Neural cell (in vitro differentiated cells): ENCODE measurements around the gene TBC1D10B. TPM values are rescaled to one million over a fixed set of nuclear protein-coding genes. Genes with fewer than 3 reads are reported as not detected.

Source experiments
- H2AFZ ChIP-seq: fragments of 200-600, 300-800 bp; sonication (generic), shearing (Covaris generic); 2 replicates; pipeline ENCODE4 v1.6.0; 2014; ENCODE audit warnings: low read depth, mild to moderate bottlenecking, antibody characterized with exemption, low read length, moderate library complexity
- H3F3A ChIP-seq: fragments of 200-600 bp; shearing (Covaris generic); 2 replicates; pipeline ENCODE4 v1.6.1; 2016; ENCODE audit warnings: mild to moderate bottlenecking, moderate library complexity, mixed read lengths, antibody characterized with exemption, low read length; ENCODE audit not compliant: insufficient read depth, poor library complexity, severe bottlenecking
- H3K27ac ChIP-seq: fragments of 200-600, 300-800 bp; sonication (generic), shearing (Covaris generic); 2 replicates; pipeline ENCODE4 v1.5.1; 2014; ENCODE audit warnings: mild to moderate bottlenecking, low read length, moderate library complexity
- H3K27me3 ChIP-seq: fragments of 300-800, 200-600 bp; sonication (generic), shearing (Covaris generic); 2 replicates; pipeline ENCODE4 v1.6.0; 2014; ENCODE audit warnings: mild to moderate bottlenecking, low read depth, low read length, moderate library complexity; ENCODE audit not compliant: insufficient read depth
- H3K36me3 ChIP-seq: fragments of 300-800, 200-600 bp; sonication (generic), shearing (Covaris generic); 2 replicates; pipeline ENCODE4 v1.5.1; 2014; ENCODE audit warnings: mild to moderate bottlenecking, antibody characterized with exemption, low read length, moderate library complexity; ENCODE audit not compliant: insufficient read depth
- H3K4me2 ChIP-seq: fragments of 300-800, 200-600 bp; sonication (generic), shearing (Covaris generic); 2 replicates; pipeline ENCODE4 v1.6.0; 2014; ENCODE audit warnings: mild to moderate bottlenecking, low read length
- H3K4me3 ChIP-seq: fragments of 300-800, 200-600 bp; sonication (generic), shearing (Covaris generic); 2 replicates; pipeline ENCODE4 v1.5.1; 2014; ENCODE audit warnings: mild to moderate bottlenecking, low read length, moderate library complexity
- H3K79me2 ChIP-seq: fragments of 200-600 bp; shearing (Covaris generic); replicated peaks from 2 replicates; pipeline ENCODE4 v1.6.0; 2014; ENCODE audit warnings: mild to moderate bottlenecking, low read length, moderate library complexity; ENCODE audit not compliant: insufficient read depth
- H3K9ac ChIP-seq: fragments of 300-800, 200-600 bp; sonication (generic), shearing (Covaris generic); 2 replicates; pipeline ENCODE4 v1.6.1; 2016; ENCODE audit warnings: mild to moderate bottlenecking, low read length, mixed read lengths
- H3K9me2 ChIP-seq: fragments of 200-600 bp; shearing (Covaris generic); 2 replicates; pipeline ENCODE4 v1.6.1; 2016; ENCODE audit warnings: mild to moderate bottlenecking, low read length, mixed read lengths; ENCODE audit not compliant: insufficient read depth
- H3K9me3 ChIP-seq: fragments of 200-600, 300-800 bp; sonication (generic), shearing (Covaris generic); 2 replicates; pipeline ENCODE4 v1.6.1; 2016; ENCODE audit warnings: mild to moderate bottlenecking, mixed run types, low read length, moderate library complexity, mixed read lengths
- H4K20me1 ChIP-seq: fragments of 200-600 bp; shearing (Covaris generic); 2 replicates; pipeline ENCODE4 v1.6.1; 2016; ENCODE audit warnings: mild to moderate bottlenecking, mixed run types; ENCODE audit not compliant: insufficient read depth
- CTCF ChIP-seq: fragments of 450-650 bp; IDR thresholded peaks from 2 replicates; pipeline ENCODE4 v1.5.1; 2014; ENCODE audit warnings: antibody characterized with exemption, mild to moderate bottlenecking, moderate library complexity; ENCODE audit not compliant: poor library complexity, severe bottlenecking
- EP300 ChIP-seq: fragments of 450-650 bp; conservative IDR thresholded peaks from 2 replicates; pipeline ENCODE4 v1.6.1; 2014; ENCODE audit warnings: antibody characterized with exemption, mild to moderate bottlenecking, moderate library complexity; ENCODE audit not compliant: poor library complexity, severe bottlenecking
- EZH2 ChIP-seq: fragments of 200-600, 300-800 bp; shearing (Covaris generic), sonication (generic); IDR thresholded peaks from 2 replicates; pipeline ENCODE4 v1.6.1; 2014; ENCODE audit warnings: antibody characterized with exemption, low read length, borderline replicate concordance, mild to moderate bottlenecking; ENCODE audit not compliant: insufficient read depth, poor library complexity, severe bottlenecking
- MXI1 ChIP-seq: fragments of 450-650 bp; conservative IDR thresholded peaks from 2 replicates; pipeline ENCODE4 v1.6.1; 2014; ENCODE audit warnings: antibody characterized with exemption, mild to moderate bottlenecking; ENCODE audit not compliant: poor library complexity, severe bottlenecking
- POLR2AphosphoS5 ChIP-seq: IDR thresholded peaks from 2 replicates; pipeline ENCODE4 v1.6.1; 2012
- RAD21 ChIP-seq: fragments of 450-650 bp; conservative IDR thresholded peaks from 2 replicates; pipeline ENCODE4 v1.6.1; 2014; ENCODE audit warnings: antibody characterized with exemption, mild to moderate bottlenecking, moderate library complexity
- SMC3 ChIP-seq: fragments of 450-650 bp; conservative IDR thresholded peaks from 2 replicates; pipeline ENCODE4 v1.6.1; 2014; ENCODE audit warnings: antibody characterized with exemption, mild to moderate bottlenecking, moderate library complexity; ENCODE audit not compliant: poor library complexity
- TAF1 ChIP-seq: IDR thresholded peaks from 2 replicates; pipeline ENCODE4 v1.6.1; 2012; ENCODE audit warnings: low read depth
- polyA plus RNA-seq: library from polyadenylated mRNA; depleted of rRNA; stranded (reverse); fragments of >200 nt; gene quantifications from 2 replicates; pipeline ENCODE4 v1.2.3, GENCODE V29; 2014
- TF ChIP-seq, protein P1 (sequence below): IDR thresholded peaks from 2 replicates; pipeline ENCODE4 v1.6.1; 2012; ENCODE audit warnings: borderline replicate concordance

The TBC1D10B gene
- polyA plus RNA-seq, 1 donor from 2014 or later: 24.1 TPM

DNA sequence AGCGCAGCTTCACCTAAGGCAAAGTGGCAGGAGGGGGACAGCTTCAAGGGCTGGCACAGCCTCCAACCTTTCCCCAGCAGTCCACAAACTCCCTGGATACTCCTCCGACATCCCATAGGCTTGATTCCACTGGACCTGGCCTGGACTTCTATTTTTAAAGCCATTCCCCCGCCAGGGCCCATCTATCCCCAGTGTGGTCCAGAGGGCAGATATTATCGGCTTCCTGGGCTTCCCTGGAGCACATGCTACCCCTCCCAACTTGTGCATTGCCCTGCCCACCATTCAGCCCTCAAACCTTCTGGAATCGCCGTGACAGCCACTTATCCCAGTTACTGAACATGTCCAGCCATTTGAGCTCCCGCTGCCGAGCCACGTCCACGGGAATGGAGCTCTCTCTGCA is 5.1 kb downstream of the TBC1D10B start:
- no peak overlapping the region for H2AFZ ChIP-seq
- TF ChIP-seq POLR2AphosphoS5 (no peak), EP300 (no peak), CTCF (no peak), RAD21 (no peak), SMC3 (no peak), EZH2 (no peak), MXI1 (no peak), TAF1 (no peak)
- TF ChIP-seq, protein P1, sequence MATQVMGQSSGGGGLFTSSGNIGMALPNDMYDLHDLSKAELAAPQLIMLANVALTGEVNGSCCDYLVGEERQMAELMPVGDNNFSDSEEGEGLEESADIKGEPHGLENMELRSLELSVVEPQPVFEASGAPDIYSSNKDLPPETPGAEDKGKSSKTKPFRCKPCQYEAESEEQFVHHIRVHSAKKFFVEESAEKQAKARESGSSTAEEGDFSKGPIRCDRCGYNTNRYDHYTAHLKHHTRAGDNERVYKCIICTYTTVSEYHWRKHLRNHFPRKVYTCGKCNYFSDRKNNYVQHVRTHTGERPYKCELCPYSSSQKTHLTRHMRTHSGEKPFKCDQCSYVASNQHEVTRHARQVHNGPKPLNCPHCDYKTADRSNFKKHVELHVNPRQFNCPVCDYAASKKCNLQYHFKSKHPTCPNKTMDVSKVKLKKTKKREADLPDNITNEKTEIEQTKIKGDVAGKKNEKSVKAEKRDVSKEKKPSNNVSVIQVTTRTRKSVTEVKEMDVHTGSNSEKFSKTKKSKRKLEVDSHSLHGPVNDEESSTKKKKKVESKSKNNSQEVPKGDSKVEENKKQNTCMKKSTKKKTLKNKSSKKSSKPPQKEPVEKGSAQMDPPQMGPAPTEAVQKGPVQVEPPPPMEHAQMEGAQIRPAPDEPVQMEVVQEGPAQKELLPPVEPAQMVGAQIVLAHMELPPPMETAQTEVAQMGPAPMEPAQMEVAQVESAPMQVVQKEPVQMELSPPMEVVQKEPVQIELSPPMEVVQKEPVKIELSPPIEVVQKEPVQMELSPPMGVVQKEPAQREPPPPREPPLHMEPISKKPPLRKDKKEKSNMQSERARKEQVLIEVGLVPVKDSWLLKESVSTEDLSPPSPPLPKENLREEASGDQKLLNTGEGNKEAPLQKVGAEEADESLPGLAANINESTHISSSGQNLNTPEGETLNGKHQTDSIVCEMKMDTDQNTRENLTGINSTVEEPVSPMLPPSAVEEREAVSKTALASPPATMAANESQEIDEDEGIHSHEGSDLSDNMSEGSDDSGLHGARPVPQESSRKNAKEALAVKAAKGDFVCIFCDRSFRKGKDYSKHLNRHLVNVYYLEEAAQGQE: no peak
- peak overlapping the region; percentile 30 for H3K4me3 ChIP-seq
- H3F3A ChIP-seq: no peaks in the 10 kb centered on the region
- no peaks in the 10 kb centered on the region for H3K9me3 ChIP-seq
- no peak overlapping the region for H3K9ac ChIP-seq
- H3K9me2 ChIP-seq: no peaks in the 10 kb centered on the region
- H4K20me1 ChIP-seq: peaks cover 24% of the 10 kb centered on the region
- H3K27ac ChIP-seq: no peak overlapping the region
- no peak overlapping the region for H3K4me2 ChIP-seq
- H3K36me3 ChIP-seq: no peaks in the 10 kb centered on the region
- no peaks in the 10 kb centered on the region for H3K27me3 ChIP-seq
- peaks cover 50% of the 10 kb centered on the region for H3K79me2 ChIP-seq

DNA sequence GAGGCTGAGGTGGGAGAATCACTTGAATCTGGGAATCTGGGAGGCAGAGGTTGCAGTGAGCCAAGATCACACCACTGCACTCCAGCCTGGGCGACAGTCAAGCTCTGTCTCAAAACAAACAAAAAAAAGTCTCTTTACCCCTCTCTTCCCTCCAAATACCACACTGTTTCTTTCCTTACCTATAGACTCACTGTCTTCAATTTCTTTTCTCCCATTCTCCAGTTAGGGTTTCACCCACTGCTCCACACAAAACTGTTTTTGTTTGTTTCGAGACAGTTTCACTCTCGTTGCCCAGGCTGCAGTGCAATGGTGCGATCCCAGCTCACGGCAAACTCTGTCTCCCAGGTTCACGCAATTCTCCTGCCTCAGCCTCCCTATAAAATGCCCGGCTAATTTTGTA is 9.1 kb downstream of the TBC1D10B start:
- H3K27ac ChIP-seq: no peak overlapping the region
- H4K20me1 ChIP-seq: peaks cover 3% of the 10 kb centered on the region
- no peak overlapping the region for H2AFZ ChIP-seq
- H3K36me3 ChIP-seq: no peaks in the 10 kb centered on the region
- no peaks in the 10 kb centered on the region for H3F3A ChIP-seq
- TF ChIP-seq EP300: no peak
- peaks cover 13% of the 10 kb centered on the region for H3K79me2 ChIP-seq
- no peaks in the 10 kb centered on the region for H3K9me2 ChIP-seq
- H3K9me3 ChIP-seq: no peaks in the 10 kb centered on the region
- H3K4me3 ChIP-seq: no peak overlapping the region
- no peaks in the 10 kb centered on the region for H3K27me3 ChIP-seq
- no peak overlapping the region for H3K9ac ChIP-seq
- no peak overlapping the region for H3K4me2 ChIP-seq

DNA sequence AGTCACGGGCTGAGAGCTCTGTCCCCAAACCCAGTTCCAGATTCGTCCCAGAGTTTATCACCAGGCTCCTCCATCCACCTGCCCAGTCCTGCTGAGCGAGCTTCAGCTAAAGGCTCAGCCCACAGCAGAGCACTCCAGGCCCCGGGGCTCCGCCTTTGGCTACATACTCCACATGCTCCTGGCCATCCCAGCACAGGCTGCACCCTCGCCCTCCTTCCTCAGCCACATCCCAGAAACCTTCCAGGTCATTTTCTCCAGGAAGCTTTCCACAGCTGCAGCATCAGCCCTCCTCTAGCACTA is 10.5 kb downstream of the TBC1D10B start:
- Histone ChIP-seq H3K36me3 (no peaks in the 10 kb centered on the region), H3K9me3 (no peaks in the 10 kb centered on the region), H3K9me2 (no peaks in the 10 kb centered on the region), H3K79me2 (peaks cover 4% of the 10 kb centered on the region), H4K20me1 (no peaks in the 10 kb centered on the region), H3K9ac (no peak overlapping the region), H3K27me3 (no peaks in the 10 kb centered on the region), H3K27ac (no peak overlapping the region), H3K4me3 (no peak overlapping the region), H2AFZ (no peak overlapping the region), H3K4me2 (no peak overlapping the region), H3F3A (no peaks in the 10 kb centered on the region)
- TF ChIP-seq EP300: no peak
- TF ChIP-seq CTCF: no peak
- TF ChIP-seq MXI1: no peak
- no peak for TF ChIP-seq TAF1
- TF ChIP-seq SMC3: no peak
- no peak for TF ChIP-seq RAD21
- TF ChIP-seq POLR2AphosphoS5: no peak
- no peak for TF ChIP-seq EZH2
- TF ChIP-seq, protein P1: no peak
